GM12878 (cell line): ENCODE results near the gene WWOX. TPM values are rescaled to one million over a fixed set of nuclear protein-coding genes. Genes with fewer than 3 reads are reported as not detected.

ENCODE experiments used
- CEBPB ChIP-seq, 2 experiments: fragments of 150-350 bp in 1 of 2; IDR thresholded peaks; 2 replicates each; pipeline ENCODE4 v1.6.1; 2012 to 2014; ENCODE audit warnings: low read depth in 2 of 2, low read length in 2 of 2, borderline replicate concordance in 1 of 2, inconsistent platforms in 1 of 2
- GABPA ChIP-seq: IDR thresholded peaks from 2 replicates; pipeline ENCODE4 v1.6.1; 2014; ENCODE audit warnings: antibody characterized with exemption, low read depth, mild to moderate bottlenecking, inconsistent platforms
- HDGF ChIP-seq: fragments of 450-650 bp; IDR thresholded peaks from 2 replicates; pipeline ENCODE4 v1.6.1; 2016; ENCODE audit warnings: antibody characterized with exemption
- JUNB ChIP-seq: IDR thresholded peaks from 2 replicates; pipeline ENCODE4 v1.6.1; 2016; ENCODE audit warnings: antibody characterized with exemption, mild to moderate bottlenecking
- MYB ChIP-seq: fragments of 150-350 bp; IDR thresholded peaks from 2 replicates; pipeline ENCODE4 v1.6.1; 2014; ENCODE audit warnings: mild to moderate bottlenecking, low read depth, low read length, borderline replicate concordance
- NFIC ChIP-seq: IDR thresholded peaks from 2 replicates; pipeline ENCODE4 v1.6.1; 2012; ENCODE audit warnings: low read depth, mild to moderate bottlenecking, inconsistent platforms, low read length, moderate library complexity
- PRDM15 ChIP-seq: fragments of 450-650 bp; formaldehyde crosslinking; IDR thresholded peaks from 2 replicates; pipeline ENCODE4 v1.4.0; 2020; ENCODE audit warnings: mild to moderate bottlenecking, moderate library complexity
- USF1 ChIP-seq: IDR thresholded peaks from 2 replicates; pipeline ENCODE4 v1.6.1; 2011; ENCODE audit warnings: borderline replicate concordance, low read depth, mild to moderate bottlenecking, moderate library complexity, mixed read lengths, low read length; ENCODE audit not compliant: insufficient read depth; ENCODE audit errors: extremely low read length
- USF2 ChIP-seq: IDR thresholded peaks from 2 replicates; pipeline ENCODE4 v1.6.1; 2011; ENCODE audit warnings: low read depth, low read length, improper control_type of control experiment, borderline replicate concordance
- polyA plus RNA-seq, 11 experiments: library from polyadenylated mRNA; depleted of rRNA in 4 of 11; unstranded in 6 of 11; stranded (reverse) in 5 of 11; fragments of >200 nt; fragmentation: Nextera tagmentation in 4 of 11; fragmentation: Illumina TruSeq in 1 of 11; extraction: Ambion mirVana in 4 of 11; extraction: Trizol in 1 of 11; gene quantifications; 1 replicate in 1 of 11; 2 replicates in 10 of 11; pipeline versions ENCODE4 v1.2.1 to v1.2.3, GENCODE V29; 2011 to 2016; ENCODE audit warnings: inconsistent platforms in 2 of 11, missing spikeins in 2 of 11, low read depth in 1 of 11
- total RNA-seq, 4 experiments: library from RNA; depleted of rRNA in 3 of 4; stranded (reverse); fragments of >200 nt in 3 of 4; fragmentation: Illumina TruSeq in 1 of 4; extraction: Trizol in 1 of 4; gene quantifications; 2 replicates each; pipeline versions ENCODE4 v1.2.1 to v1.2.3, GENCODE V29; 2013 to 2021

Gene WWOX
- total and polyA plus RNA-seq, 10 of the 15 experiments (the other 5 are each of a cell fraction or from before 2014, with no cell fraction given), result 2.8 to 24.4 (median 17.8) TPM

GRCh38 chr16:78200023-78200389 is 100.6 kb downstream of the WWOX start (continued):
- TF ChIP-seq USF1, result no peak
- no peak for TF ChIP-seq HDGF
- TF ChIP-seq PRDM15 (CRISPR knock-in tag), result no peak
- TF ChIP-seq CEBPB (IDR thresholded peaks at IDR 0.05; ENCODE audit: borderline replicate concordance in 1 of 2, low read depth in 2 of 2, low read length in 2 of 2), result no peak
- no peak for TF ChIP-seq JUNB
- no peak for TF ChIP-seq MYB
- no peak for TF ChIP-seq NFIC
- no peak for TF ChIP-seq USF2
- no peak for TF ChIP-seq GABPA
